ENCODE data around the gene FAM174B.

FAM174B gene

GRCh38 chr15:92614301-92614700 lies 41.3 kb downstream of the FAM174B start:
- no peak overlapping the region for H3K9ac ChIP-seq (ENCODE audit: low read length)
- TF ChIP-seq, protein P1, sequence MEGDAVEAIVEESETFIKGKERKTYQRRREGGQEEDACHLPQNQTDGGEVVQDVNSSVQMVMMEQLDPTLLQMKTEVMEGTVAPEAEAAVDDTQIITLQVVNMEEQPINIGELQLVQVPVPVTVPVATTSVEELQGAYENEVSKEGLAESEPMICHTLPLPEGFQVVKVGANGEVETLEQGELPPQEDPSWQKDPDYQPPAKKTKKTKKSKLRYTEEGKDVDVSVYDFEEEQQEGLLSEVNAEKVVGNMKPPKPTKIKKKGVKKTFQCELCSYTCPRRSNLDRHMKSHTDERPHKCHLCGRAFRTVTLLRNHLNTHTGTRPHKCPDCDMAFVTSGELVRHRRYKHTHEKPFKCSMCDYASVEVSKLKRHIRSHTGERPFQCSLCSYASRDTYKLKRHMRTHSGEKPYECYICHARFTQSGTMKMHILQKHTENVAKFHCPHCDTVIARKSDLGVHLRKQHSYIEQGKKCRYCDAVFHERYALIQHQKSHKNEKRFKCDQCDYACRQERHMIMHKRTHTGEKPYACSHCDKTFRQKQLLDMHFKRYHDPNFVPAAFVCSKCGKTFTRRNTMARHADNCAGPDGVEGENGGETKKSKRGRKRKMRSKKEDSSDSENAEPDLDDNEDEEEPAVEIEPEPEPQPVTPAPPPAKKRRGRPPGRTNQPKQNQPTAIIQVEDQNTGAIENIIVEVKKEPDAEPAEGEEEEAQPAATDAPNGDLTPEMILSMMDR (IDR thresholded peaks at IDR 0.05; ENCODE audit: insufficient read depth, low read length, poor library complexity, severe bottlenecking), result no peak
- TF ChIP-seq EZH2phosphoT487 (conservative IDR thresholded peaks at IDR 0.05; ENCODE audit: low read length), result no peak
- no peaks in the 10 kb centered on the region for H3K27me3 ChIP-seq (ENCODE audit: low read length)

DNA sequence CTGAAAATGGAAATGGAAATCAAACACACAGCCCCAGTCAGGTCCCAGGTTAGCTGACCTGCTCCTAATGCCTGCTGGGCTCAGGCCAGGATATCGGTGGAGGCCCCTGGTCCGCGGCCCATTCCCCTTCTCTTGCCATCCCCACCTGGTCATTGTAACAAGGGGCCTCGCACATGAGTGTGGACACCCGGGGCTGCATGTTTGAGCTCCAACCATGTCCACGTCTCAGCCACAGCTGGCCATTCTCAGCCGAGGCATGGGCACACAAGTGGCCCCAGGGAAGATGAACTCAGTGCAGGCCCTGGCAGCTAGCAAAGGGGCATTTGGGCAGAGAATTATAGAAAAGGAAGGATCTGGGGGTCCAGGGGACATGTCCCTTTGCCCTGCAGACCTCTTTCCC lies 41.7 kb downstream of the FAM174B start:
- no peak overlapping the region for H3K4me2 ChIP-seq (ENCODE audit: low read depth, low read length, poor library complexity, severe bottlenecking)
- no peaks in the 10 kb centered on the region for H3K9me3 ChIP-seq (ENCODE audit: insufficient read depth, low read length)
- no peak overlapping the region for H3K27ac ChIP-seq (ENCODE audit: low read depth, low read length)
- no peaks in the 10 kb centered on the region for H4K20me1 ChIP-seq (ENCODE audit: low read depth, low read length)
- H3K79me2 ChIP-seq (ENCODE audit: insufficient read depth, low read length), result no peaks in the 10 kb centered on the region
- no peaks in the 10 kb centered on the region for H3K9me2 ChIP-seq (replicated peaks; ENCODE audit: insufficient read depth, low read length)
- H3K36me3 ChIP-seq (ENCODE audit: low read length), result no peaks in the 10 kb centered on the region
- H3K9ac ChIP-seq (ENCODE audit: low read length), result no peak overlapping the region
- no peak for TF ChIP-seq EZH2phosphoT487 (conservative IDR thresholded peaks at IDR 0.05; ENCODE audit: low read length)
- TF ChIP-seq, protein P1 (IDR thresholded peaks at IDR 0.05; ENCODE audit: insufficient read depth, low read length, poor library complexity, severe bottlenecking), result no peak
- H3F3A ChIP-seq (ENCODE audit: insufficient read depth), result no peaks in the 10 kb centered on the region
- no peak overlapping the region for H3K4me3 ChIP-seq (ENCODE audit: insufficient read depth, low read length, poor library complexity, severe bottlenecking)
- H2AFZ ChIP-seq (ENCODE audit: low read depth, low read length, severe bottlenecking), result no peak overlapping the region
- no peaks in the 10 kb centered on the region for H3K27me3 ChIP-seq (ENCODE audit: low read length)

More at GRCh38 chr15:92614301-92614700, 41.3 kb downstream of the FAM174B start:
- H3K9me3 ChIP-seq (ENCODE audit: insufficient read depth, low read length), result no peaks in the 10 kb centered on the region
- no peaks in the 10 kb centered on the region for H3K9me2 ChIP-seq (replicated peaks; ENCODE audit: insufficient read depth, low read length)
- H3K4me3 ChIP-seq (ENCODE audit: insufficient read depth, low read length, poor library complexity, severe bottlenecking), result no peak overlapping the region
- no peaks in the 10 kb centered on the region for H3K36me3 ChIP-seq (ENCODE audit: low read length)
- H4K20me1 ChIP-seq (ENCODE audit: low read depth, low read length), result no peaks in the 10 kb centered on the region
- no peak overlapping the region for H3K27ac ChIP-seq (ENCODE audit: low read depth, low read length)
- H2AFZ ChIP-seq (ENCODE audit: low read depth, low read length, severe bottlenecking), result no peak overlapping the region
- no peaks in the 10 kb centered on the region for H3K79me2 ChIP-seq (ENCODE audit: insufficient read depth, low read length)
- H3K4me2 ChIP-seq (ENCODE audit: low read depth, low read length, poor library complexity, severe bottlenecking), result no peak overlapping the region
- no peaks in the 10 kb centered on the region for H3F3A ChIP-seq (ENCODE audit: insufficient read depth)

DNA sequence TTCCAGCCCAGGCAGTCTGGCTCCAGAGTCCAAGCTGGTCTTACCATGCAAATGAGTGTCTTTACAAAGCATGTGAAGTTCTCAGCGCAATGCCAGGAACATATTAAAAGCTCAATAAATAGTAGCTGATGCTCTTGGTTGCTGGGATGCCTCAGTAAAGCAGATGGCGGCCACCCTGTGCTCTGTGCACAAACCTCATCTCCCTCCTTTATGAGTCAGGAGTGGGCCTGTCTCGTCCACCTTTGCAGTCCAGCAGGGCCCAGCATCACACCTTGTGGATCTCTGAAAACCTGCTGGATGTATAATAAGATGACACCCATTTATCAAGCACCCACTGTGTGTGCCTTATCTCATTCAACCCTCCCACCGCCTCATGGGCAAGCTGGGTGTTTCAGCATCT lies 42.7 kb downstream of the FAM174B start:
- H3K9ac ChIP-seq (ENCODE audit: low read length), result no peak overlapping the region
- H3K9me3 ChIP-seq (ENCODE audit: insufficient read depth, low read length), result no peaks in the 10 kb centered on the region
- no peaks in the 10 kb centered on the region for H3F3A ChIP-seq (ENCODE audit: insufficient read depth)
- H4K20me1 ChIP-seq (ENCODE audit: low read depth, low read length), result no peaks in the 10 kb centered on the region
- no peaks in the 10 kb centered on the region for H3K9me2 ChIP-seq (replicated peaks; ENCODE audit: insufficient read depth, low read length)
- no peaks in the 10 kb centered on the region for H3K27me3 ChIP-seq (ENCODE audit: low read length)
- TF ChIP-seq EZH2phosphoT487 (conservative IDR thresholded peaks at IDR 0.05; ENCODE audit: low read length), result no peak
- TF ChIP-seq, protein P1 (IDR thresholded peaks at IDR 0.05; ENCODE audit: insufficient read depth, low read length, poor library complexity, severe bottlenecking), result no peak
- H3K79me2 ChIP-seq (ENCODE audit: insufficient read depth, low read length), result no peaks in the 10 kb centered on the region
- H3K4me3 ChIP-seq (ENCODE audit: insufficient read depth, low read length, poor library complexity, severe bottlenecking), result no peak overlapping the region
- H3K4me2 ChIP-seq (ENCODE audit: low read depth, low read length, poor library complexity, severe bottlenecking), result no peak overlapping the region
- H3K36me3 ChIP-seq (ENCODE audit: low read length), result no peaks in the 10 kb centered on the region
- no peak overlapping the region for H2AFZ ChIP-seq (ENCODE audit: low read depth, low read length, severe bottlenecking)
- no peak overlapping the region for H3K27ac ChIP-seq (ENCODE audit: low read depth, low read length)

All from SU-DHL-6 (cell line).